Body of pancreas (tissue), 4 donors: ENCODE measurements around the gene CSPG5. TPM values are rescaled to one million over a fixed set of nuclear protein-coding genes. Genes with fewer than 3 reads are reported as not detected.

Experiments used
- ATAC-seq: fragments of 150-250 bp; one replicate; pipeline ENCODE4 v1.9.1; 2016
- DNase-seq, 4 donors: peaks; one replicate each; pipeline ENCODE4 v3.0.0-alpha.2; 2019
- H3K27ac ChIP-seq, 4 donors: fragments of 200-600 bp; sonication (generic); 1 replicate in 3 of 4; 2 replicates in 1 of 4; pipeline versions ENCODE4 v1.5.1 to v1.6.1; 2016 to 2019; ENCODE audit warnings: mild to moderate bottlenecking in 1 of 4, mixed read lengths in 1 of 4, moderate library complexity in 1 of 4
- H3K27me3 ChIP-seq, 2 donors: fragments of 200-600 bp; sonication (generic); one replicate each; pipeline ENCODE4 v1.6.0; 2016; ENCODE audit warnings: mild to moderate bottlenecking in 1 of 2
- H3K36me3 ChIP-seq, 2 donors: fragments of 200-600 bp; sonication (generic); replicated peaks in 1 of 2; 2 replicates each; pipeline ENCODE4 v1.5.1; 2016; ENCODE audit warnings: low read depth in 2 of 2; ENCODE audit not compliant: insufficient read depth in 1 of 2
- H3K4me1 ChIP-seq: fragments of 200-600 bp; sonication (generic); one replicate; pipeline ENCODE4 v1.6.0; 2016
- H3K4me3 ChIP-seq, 2 donors: fragments of 200-600 bp; sonication (generic); 1 replicate in 1 of 2; 2 replicates in 1 of 2; pipeline ENCODE4 v1.5.1; 2016 to 2019
- H3K9me3 ChIP-seq, 3 donors: fragments of 200-600 bp; sonication (generic); 1 replicate in 2 of 3; 2 replicates in 1 of 3; pipeline ENCODE4 v1.5.1; 2016
- CTCF ChIP-seq, 7 experiments: fragments of 450-650 bp in 4 of 7; fragments of 200-600 bp in 3 of 7; sonication (generic) in 3 of 7; IDR thresholded peaks; one replicate each; pipeline ENCODE4 v1.5.1; 2016 to 2019; ENCODE audit warnings: antibody characterized with exemption in 7 of 7
- POLR2A ChIP-seq, 3 donors: fragments of 450-650 bp; IDR thresholded peaks; one replicate each; pipeline ENCODE4 v1.6.1; 2016; ENCODE audit warnings: antibody characterized with exemption in 3 of 3, mild to moderate bottlenecking in 2 of 3
- WGBS, 2 donors: methylation state at CpG; one replicate each; pipeline ENCODE4 v1.1.5; 2017; 5-methylcytosine and 5-hydroxymethylcytosine counted together
- intact Hi-C: fragments of 100-400 bp; cut with DNase I; formaldehyde crosslinking; loops from one replicate; pipeline ENCODE4 v1.15.1; 2023
- total RNA-seq, 2 donors: library from RNA; depleted of rRNA; stranded (reverse); fragments of >200 nt; gene quantifications; one replicate each; pipeline ENCODE4 v1.1.0, GENCODE V29; 2016

CSPG5 gene
- total RNA-seq, 2 donors from 2014 or later = 0.26 to 0.66 TPM

- WGBS, 2 donors = 88 to 95% methylated on average over 4 of the region's 4 CpGs
- TF ChIP-seq POLR2A (IDR thresholded peaks at IDR 0.05) = no peak
- no peak for TF ChIP-seq CTCF (IDR thresholded peaks at IDR 0.05)
- Histone ChIP-seq H3K27ac (no peak overlapping the region), H3K4me1 (no peaks in the 10 kb centered on the region), H3K9me3 (no peaks in the 10 kb centered on the region), H3K36me3 (peaks cover 0 to 14% of the 10 kb centered on the region in 2 donors), H3K4me3 (no peak overlapping the region), H3K27me3 (no peaks in the 10 kb centered on the region)
- DNase-seq (no peak), ATAC-seq (no peak)
- intact Hi-C loops = no loop called here
Measured at GRCh38 chr3:47592066-47592795, 13.6 kb upstream of the CSPG5 start.

- no peak for ATAC-seq
- Histone ChIP-seq H3K36me3 (peaks cover 0 to 16% of the 10 kb centered on the region in 2 donors), H3K27ac (no peak overlapping the region), H3K27me3 (no peaks in the 10 kb centered on the region), H3K4me3 (no peak overlapping the region), H3K4me1 (no peaks in the 10 kb centered on the region), H3K9me3 (no peaks in the 10 kb centered on the region)
- TF ChIP-seq CTCF (IDR thresholded peaks at IDR 0.05) (no peak), POLR2A (IDR thresholded peaks at IDR 0.05) (no peak)
- intact Hi-C loops = no loop called here
- 93 to 97% methylated on average over 2 of the region's 2 CpGs for WGBS, 2 donors
- DNase-seq = no peak
Measured at GRCh38 chr3:47590216-47590615, 11.6 kb upstream of the CSPG5 start.

GRCh38 chr3:47588587-47588986 is 9.9 kb upstream of the CSPG5 start:
- no peak for DNase-seq
- intact Hi-C loops = no loop called here
- Histone ChIP-seq H3K9me3 (no peaks in the 10 kb centered on the region), H3K36me3 (peaks cover 0 to 16% of the 10 kb centered on the region in 2 donors), H3K27me3 (no peaks in the 10 kb centered on the region), H3K27ac (no peak overlapping the region), H3K4me3 (no peak overlapping the region), H3K4me1 (no peaks in the 10 kb centered on the region)
- TF ChIP-seq CTCF (IDR thresholded peaks at IDR 0.05) (no peak), POLR2A (IDR thresholded peaks at IDR 0.05) (no peak)
- WGBS, 2 donors = 88 to 100% methylated on average over 4 of the region's 4 CpGs
- no peak for ATAC-seq

- DNase-seq (no peak), ATAC-seq (no peak)
- H3K27me3 ChIP-seq = no peaks in the 10 kb centered on the region
- peaks cover 0 to 16% of the 10 kb centered on the region in 2 donors for H3K36me3 ChIP-seq
- no peak overlapping the region for H3K27ac ChIP-seq
- H3K4me3 ChIP-seq = no peak overlapping the region
- TF ChIP-seq POLR2A (IDR thresholded peaks at IDR 0.05) (no peak), CTCF (IDR thresholded peaks at IDR 0.05) (no peak)
- WGBS, 2 donors = 94% methylated on average over 7 of the region's 7 CpGs
- intact Hi-C loops = no loop called here
- H3K9me3 ChIP-seq = no peaks in the 10 kb centered on the region
- H3K4me1 ChIP-seq = no peaks in the 10 kb centered on the region
Measured at GRCh38 chr3:47588053-47588452, 9.4 kb upstream of the CSPG5 start.

- no peak overlapping the region for H3K4me3 ChIP-seq
- WGBS, 2 donors = 89 to 92% methylated on average over 6 of the region's 6 CpGs
- no peaks in the 10 kb centered on the region for H3K27me3 ChIP-seq
- no peak overlapping the region for H3K27ac ChIP-seq
- intact Hi-C loops = no loop called here
- no peak for TF ChIP-seq POLR2A (IDR thresholded peaks at IDR 0.05)
- no peak for TF ChIP-seq CTCF (IDR thresholded peaks at IDR 0.05)
- H3K9me3 ChIP-seq = no peaks in the 10 kb centered on the region
- no peaks in the 10 kb centered on the region for H3K4me1 ChIP-seq
- H3K36me3 ChIP-seq = peaks cover 0 to 16% of the 10 kb centered on the region in 2 donors
- DNase-seq (no peak), ATAC-seq (no peak)
Measured at GRCh38 chr3:47586746-47587145, 8.1 kb upstream of the CSPG5 start.
